ENCODE data around the gene MTHFSD. TPM values are rescaled to one million over a fixed set of nuclear protein-coding genes. Genes with fewer than 3 reads are reported as not detected.

MTHFSD gene
- total and polyA plus RNA-seq, 2 of the 8 experiments (the other 6 are each of a cell fraction or from before 2014, with no cell fraction given) = 7.1 to 9.8 TPM

- Histone ChIP-seq H4K5ac (ENCODE audit: insufficient read length, low read depth, low read length) (no peak overlapping the region), H3K79me1 (ENCODE audit: low read depth, low read length) (no peaks in the 10 kb centered on the region), H2BK5ac (ENCODE audit: low read depth, low read length) (no peak overlapping the region), H3K56ac (replicated peaks; ENCODE audit: insufficient read length, low read depth, low read length) (no peak overlapping the region), H4K20me1 (replicated peaks in 1 of 2; ENCODE audit: control insufficient read depth in 1 of 2, insufficient read depth in 2 of 2, low read length in 2 of 2) (peaks cover 37 to 54% of the 10 kb centered on the region in 2 experiments), H2BK20ac (ENCODE audit: low read length) (peak overlapping the region; percentile 95; the same call in 1 of the 2 replicates), H3K27ac (ENCODE audit: low read depth, low read length) (no peak overlapping the region), H3K9ac (replicated peaks in 1 of 4; ENCODE audit: extremely low read depth in 1 of 4, low read depth in 3 of 4, low read length in 3 of 4) (no peak overlapping the region), H3K4me1 (replicated peaks in 1 of 4; ENCODE audit: control insufficient read depth in 3 of 4, insufficient read depth in 4 of 4, low read length in 3 of 4) (peaks cover 0 to 44% (median 21%) of the 10 kb centered on the region in 4 experiments; a peak in 6 of 7 replicates), H3K79me2 (ENCODE audit: control insufficient read depth in 1 of 2, insufficient read depth in 2 of 2, low read length in 2 of 2) (no peaks in the 10 kb centered on the region), H3K4me2 (ENCODE audit: insufficient read depth in 1 of 2, low read depth in 2 of 2, low read length in 2 of 2) (peak overlapping the region; percentile 73 to 84), H4K8ac (ENCODE audit: extremely low read depth, insufficient read depth, low read length) (peak overlapping the region; percentile 22; the same call in 1 of the 2 replicates), H3K27me3 (replicated peaks in 1 of 4; ENCODE audit: control insufficient read depth in 3 of 4, extremely low read depth in 1 of 4, insufficient read depth in 3 of 4, low read length in 3 of 4) (peaks cover 96 to 99% (median 97%) of the 10 kb centered on the region in 4 experiments), H4K91ac (replicated peaks; ENCODE audit: insufficient read length, low read length) (no peak overlapping the region), H3K14ac (ENCODE audit: insufficient read length) (no peak overlapping the region), H3K9me3 (ENCODE audit: insufficient read depth in 2 of 2, low read depth in 1 of 2, low read length in 1 of 2) (no peaks in the 10 kb centered on the region), H3K4ac (replicated peaks; ENCODE audit: insufficient read length, low read depth, low read length) (no peak overlapping the region), H3K23me2 (ENCODE audit: low read depth, low read length) (peaks cover 5% of the 10 kb centered on the region; the same call in 1 of the 2 replicates), H3K18ac (ENCODE audit: extremely low read depth, low read length) (peak overlapping the region; percentile 75; the same call in 1 of the 2 replicates), H2AK5ac (ENCODE audit: low read depth, low read length) (peak overlapping the region; percentile 79), H2AFZ (ENCODE audit: low read length) (no peak overlapping the region), H2BK15ac (ENCODE audit: low read length) (peak overlapping the region; percentile 98), H3K36me3 (ENCODE audit: control insufficient read depth in 2 of 4, insufficient read depth in 4 of 4, low read length in 3 of 4) (peaks cover 0 to 7% (median 0%) of the 10 kb centered on the region in 4 experiments; a peak in 1 of 8 replicates), H2BK120ac (replicated peaks; ENCODE audit: low read depth, low read length) (no peak overlapping the region), H3K23ac (ENCODE audit: insufficient read length) (no peak overlapping the region), H2BK12ac (ENCODE audit: low read depth, low read length) (peak overlapping the region; percentile 95; the same call in 1 of the 2 replicates), H3K4me3 (ENCODE audit: extremely low read depth in 1 of 4, insufficient read depth in 2 of 4, low read depth in 3 of 4, low read length in 4 of 4) (peak overlapping the region in 2 of 4 experiments; percentile 7 to 60; a peak in 3 of 8 replicates)
- WGBS, 2 experiments (ENCODE audit: extremely low coverage in 1 of 2, insufficient coverage in 1 of 2, insufficient read length in 1 of 2, insufficient replicate concordance in 2 of 2, low coverage in 1 of 2, low lambda C conversion rate in 2 of 2, missing lambda C conversion rate in 1 of 2) = 9% methylated on average over 31 of the region's 37 CpGs; no CpG with 5 or more reads in 1 of the 2 experiments
- CTCF ChIA-PET (ENCODE audit: partially characterized antibody) = interaction anchor here (1.0 to 2.2 kb wide), 5 partner anchors 9 to 443 kb away, joined by 4 to 10 read pairs (median 5); no protein-coding TSS in a partner anchor
- POLR2A ChIA-PET (ENCODE audit: partially characterized antibody) = no interaction called here
- no peak for FAIRE-seq
- DNase-seq (ENCODE audit: low read depth in 1 of 2, low spot score in 2 of 2) = no peak
- TF ChIP-seq PHF8 (conservative IDR thresholded peaks at IDR 0.05; ENCODE audit: low read depth, low read length) (no peak), TAF7 (optimal IDR thresholded peaks at IDR 0.05; ENCODE audit: borderline replicate concordance, low read depth, low read length) (no peak), BACH1 (IDR thresholded peaks at IDR 0.05; ENCODE audit: low read length) (no peak), CBX8 (IDR thresholded peaks at IDR 0.05; ENCODE audit: borderline replicate concordance, low read depth, low read length) (peak; percentile 60; the same call in 1 of the 2 replicates), CHD2 (IDR thresholded peaks at IDR 0.05; ENCODE audit: low read length) (no peak), RFX5 (IDR thresholded peaks at IDR 0.05; ENCODE audit: borderline replicate concordance, low read depth, low read length) (no peak), FOSL1 (IDR thresholded peaks at IDR 0.05; ENCODE audit: insufficient read depth, low read depth, low read length) (no peak), RNF2 (IDR thresholded peaks at IDR 0.05; ENCODE audit: borderline replicate concordance, low read depth, low read length, missing control alignments, poor library complexity, severe bottlenecking) (peak; percentile 19), RAD21 (IDR thresholded peaks at IDR 0.05 in 1 of 2, conservative IDR thresholded peaks at IDR 0.05 in 1 of 2; ENCODE audit: low read depth in 2 of 2, low read length in 2 of 2) (0 out of 4 replicates have a peak, but pooled peaks of 1 of the 2 experiments have one; percentile 3), MAFK (IDR thresholded peaks at IDR 0.05; ENCODE audit: low read depth, low read length) (no peak)
Observed at GRCh38 chr16:86507173-86508027, 47.6 kb downstream of the MTHFSD start.

Measured in H1 (cell line).